ENCODE results near the gene MTFR1L.

Gene MTFR1L

GRCh38 chr1:25819491-25820246 is at the start of gene MTFR1L:
Gene MTFR1L (plus strand): TSS chr1:25819954. CDS start chr1:25823105, 3,151 bp downstream.
- DNase-seq = peak; percentile 94

DNA sequence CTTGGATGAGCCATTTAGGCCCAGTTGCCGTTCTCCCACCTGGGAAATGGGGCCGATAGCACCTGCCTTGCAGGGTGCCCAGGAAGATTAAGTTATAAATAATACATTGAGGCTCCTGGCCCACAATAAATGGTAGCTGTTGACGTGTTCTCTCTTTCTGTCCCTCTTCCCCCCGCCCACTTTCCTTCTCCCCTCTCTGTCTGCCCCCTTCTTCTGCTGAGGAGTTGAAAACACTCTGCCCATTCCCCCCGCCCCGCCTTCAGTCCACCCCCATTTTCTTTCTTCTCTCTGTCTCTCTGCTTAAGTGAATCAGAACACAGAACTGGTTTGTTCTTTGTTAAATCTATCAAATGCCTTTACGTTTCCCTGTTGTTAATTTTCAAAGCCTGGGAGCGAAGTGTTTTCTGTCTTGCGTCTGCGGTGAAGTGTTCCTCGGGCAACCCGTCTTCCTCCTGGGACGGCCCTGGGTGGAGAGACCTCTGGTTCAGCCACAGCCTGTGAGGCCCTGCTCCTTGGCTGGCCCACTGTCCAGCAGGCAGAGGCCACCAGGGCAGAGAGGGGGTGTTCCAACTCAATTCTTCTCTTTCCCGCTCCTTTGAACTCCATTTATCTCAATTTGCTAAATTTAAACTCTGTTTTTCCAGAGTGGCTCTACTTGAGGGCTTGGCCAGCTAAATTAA is 49.1 kb upstream of the MTFR1L start:
- no peak for DNase-seq

DNA sequence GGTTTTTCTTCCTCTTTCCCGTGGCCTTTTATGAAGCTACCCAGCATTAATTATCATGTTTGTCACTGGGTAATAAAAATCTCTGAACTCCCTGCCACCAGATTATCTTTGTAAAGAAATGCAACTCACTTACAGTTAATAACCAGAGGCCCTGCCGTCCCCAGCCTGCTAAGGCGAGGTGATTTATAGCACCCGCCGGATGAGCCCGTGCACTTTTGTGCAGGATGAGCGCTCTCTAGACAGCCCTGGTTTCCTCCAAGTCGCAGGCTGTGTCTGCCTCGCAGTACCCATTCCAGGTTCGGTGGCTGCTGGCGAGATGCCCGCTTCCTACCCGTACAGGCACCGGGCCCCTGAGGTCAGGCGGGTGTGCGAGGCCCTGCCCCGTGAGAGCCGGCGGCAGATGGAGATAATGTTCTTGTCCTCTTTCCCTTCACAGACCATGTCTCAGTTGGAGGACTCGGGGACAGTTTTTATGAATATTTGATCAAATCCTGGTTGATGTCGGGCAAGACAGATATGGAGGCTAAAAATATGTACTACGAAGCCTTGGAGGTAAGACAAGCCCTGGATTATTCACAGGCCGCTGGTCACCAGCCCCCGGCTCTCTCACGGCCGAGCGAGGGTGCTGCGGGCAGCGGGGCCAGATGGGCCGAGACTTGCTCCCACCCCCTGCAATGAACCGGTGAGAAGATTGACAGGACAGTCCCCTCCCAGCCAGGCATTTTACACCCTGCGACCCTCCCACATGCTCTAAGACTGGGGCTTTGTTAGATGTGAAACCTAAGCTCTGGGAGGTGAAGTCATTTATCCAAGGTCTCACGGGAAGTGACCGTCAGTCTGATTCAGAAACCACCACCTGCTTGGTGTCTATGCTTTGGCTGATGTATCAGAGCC is 48.3 kb upstream of the MTFR1L start:
- DNase-seq = no peak

- DNase-seq = no peak
These were observed 47.6 kb upstream of the MTFR1L start for GRCh38 chr1:25772164-25772563.

DNA sequence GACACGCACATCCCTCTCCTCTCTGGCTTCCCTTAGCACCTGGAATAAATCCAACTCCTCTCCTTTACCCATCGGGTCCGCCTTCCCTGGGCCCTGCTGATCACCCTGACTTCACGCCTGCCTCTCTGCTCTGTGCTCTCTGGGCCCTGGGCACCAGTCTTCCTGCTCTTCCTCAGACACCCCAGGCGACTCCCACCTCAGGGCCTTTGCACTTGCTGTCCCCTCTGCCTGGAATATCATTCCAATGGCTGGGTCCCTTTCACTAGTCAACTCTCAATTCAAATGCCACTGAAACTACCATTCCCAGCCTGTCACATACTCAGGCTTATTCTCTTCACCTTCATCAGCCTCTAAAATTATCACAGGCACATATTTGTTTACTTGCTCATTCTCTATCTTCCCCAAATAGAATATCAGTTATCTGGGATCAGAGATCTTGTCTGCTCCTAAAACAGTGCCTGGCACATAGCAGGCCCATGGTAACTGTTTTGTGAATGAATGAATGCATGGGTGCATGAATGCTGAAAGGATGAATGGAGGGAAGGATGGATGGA is 47.0 kb upstream of the MTFR1L start:
- DNase-seq = no peak

- DNase-seq = no peak
These were observed 46.2 kb upstream of the MTFR1L start for GRCh38 chr1:25773441-25774125.

- DNase-seq = no peak
These were observed 45.4 kb upstream of the MTFR1L start for GRCh38 chr1:25774206-25774803.

- DNase-seq = peak; percentile 82
These were observed 44.6 kb upstream of the MTFR1L start for GRCh38 chr1:25774921-25775771.

GRCh38 chr1:25779388-25779787 is 40.4 kb upstream of the MTFR1L start:
- DNase-seq = no peak

GRCh38 chr1:25779894-25780293 is 39.9 kb upstream of the MTFR1L start:
- DNase-seq = no peak

DNA sequence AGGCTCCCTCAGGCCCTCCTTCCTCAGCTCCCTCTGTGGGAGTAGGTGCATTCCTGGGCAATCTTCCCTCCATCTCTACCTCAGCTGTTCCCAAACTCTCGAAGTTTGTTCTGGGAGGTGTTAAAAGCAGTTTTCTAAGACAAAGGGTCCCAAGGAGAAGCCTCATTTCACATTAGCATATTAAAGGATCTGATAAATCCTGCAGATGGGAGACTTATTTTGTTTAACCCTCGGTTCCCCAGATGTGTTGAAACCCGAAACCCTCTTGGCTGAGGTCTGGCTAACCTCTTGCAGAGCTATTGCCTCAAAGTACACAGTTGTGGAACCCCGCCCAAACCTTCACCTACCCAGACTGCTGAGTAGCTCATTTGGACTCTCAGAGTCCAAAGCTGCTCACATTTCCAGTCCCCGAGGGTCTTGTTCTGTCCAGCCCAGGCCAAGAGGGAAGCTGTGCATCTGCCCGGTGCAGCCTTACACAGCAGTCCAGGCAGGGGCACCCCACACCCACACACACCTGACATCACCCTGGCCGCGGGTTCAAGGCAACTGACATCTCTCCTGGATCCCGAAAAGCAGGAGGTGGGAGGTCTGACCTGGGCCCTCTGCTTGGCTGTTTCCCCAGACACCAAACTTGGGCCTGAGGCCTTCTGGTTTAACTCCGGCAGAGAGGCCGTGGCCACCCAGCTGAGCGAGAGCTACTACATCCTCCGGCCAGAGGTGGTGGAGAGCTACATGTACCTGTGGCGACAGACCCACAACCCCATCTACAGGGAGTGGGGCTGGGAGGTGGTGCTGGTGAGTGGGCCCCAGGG is 39.2 kb upstream of the MTFR1L start:
- no peak for DNase-seq

DNA sequence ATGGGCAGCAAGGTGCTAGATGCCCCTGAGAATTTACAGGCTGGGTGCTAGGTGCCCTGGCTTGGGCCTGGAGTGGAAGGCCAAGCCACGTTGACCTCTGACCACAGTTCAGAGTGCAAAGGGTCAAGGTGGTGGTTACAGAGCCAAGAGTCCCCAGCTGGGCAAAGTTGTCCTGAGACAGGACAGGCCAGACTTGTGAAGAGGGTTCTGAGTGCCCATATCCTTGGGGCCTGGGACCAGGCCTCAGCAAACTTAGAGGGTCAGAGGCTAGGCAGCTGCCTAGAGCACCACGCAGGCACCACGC is 38.7 kb upstream of the MTFR1L start:
- DNase-seq = no peak

- DNase-seq = no peak
These were observed 37.0 kb upstream of the MTFR1L start for GRCh38 chr1:25782608-25783201.

DNA sequence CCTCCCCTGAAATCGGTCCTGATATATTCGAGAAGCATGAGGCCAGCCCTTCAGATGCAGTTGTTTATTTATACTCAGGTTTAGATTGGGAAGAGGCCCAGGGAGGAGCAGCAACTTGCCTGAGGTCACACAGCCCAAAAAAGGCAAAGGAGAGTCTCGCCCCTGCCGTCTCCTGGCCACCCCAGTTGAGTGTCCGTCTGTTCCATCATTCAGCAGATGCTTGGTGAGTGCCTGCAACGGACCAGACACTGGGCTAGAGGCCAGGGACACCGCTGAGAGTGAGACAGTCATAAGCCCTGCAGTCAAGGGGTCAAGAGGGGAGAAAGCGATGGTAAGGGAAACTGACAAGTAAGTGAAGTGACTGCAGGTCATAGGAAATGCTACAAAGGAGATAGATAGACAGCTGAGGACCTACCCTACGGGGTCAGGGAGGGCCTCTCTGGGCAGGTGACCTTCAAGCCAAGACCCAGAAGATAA is 35.1 kb upstream of the MTFR1L start:
- no peak for DNase-seq

DNA sequence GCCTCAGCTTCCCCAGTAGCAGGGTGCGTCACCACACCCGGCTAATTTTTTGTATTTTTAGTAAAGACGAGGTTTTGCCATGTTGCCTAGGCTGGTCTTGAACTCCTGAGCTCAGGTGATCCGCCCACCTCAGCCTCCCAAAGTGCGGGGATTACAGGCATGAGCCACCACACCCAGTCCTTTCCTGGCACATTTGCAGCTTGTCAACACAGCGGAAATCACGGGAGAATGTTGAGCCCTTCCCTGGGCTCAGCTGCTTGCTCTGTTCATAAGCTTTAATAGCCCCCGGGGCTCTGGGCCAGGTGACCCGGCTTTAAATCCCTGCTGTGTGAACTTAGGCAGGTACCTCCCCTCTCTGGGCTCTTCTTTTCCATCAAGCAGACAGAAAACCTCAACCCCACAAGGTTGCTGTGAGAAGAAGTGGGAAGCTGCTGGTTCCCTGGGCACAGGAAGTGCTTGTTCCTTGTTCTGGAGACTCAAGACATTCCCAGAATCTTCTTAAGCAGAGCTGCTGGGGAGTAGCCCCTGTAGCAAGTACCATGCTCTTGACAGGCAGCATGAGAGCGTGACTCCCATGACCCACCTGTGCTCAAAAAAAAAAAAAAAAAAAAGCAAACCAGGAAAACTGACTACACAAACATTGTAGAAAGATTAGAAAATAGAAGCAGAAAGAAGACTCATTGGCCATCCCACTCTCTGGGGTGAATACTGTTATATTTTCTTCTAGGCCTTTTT is 34.3 kb upstream of the MTFR1L start:
- DNase-seq = no peak

GRCh38 chr1:25786887-25787759 is 32.6 kb upstream of the MTFR1L start:
- DNase-seq = no peak

DNA sequence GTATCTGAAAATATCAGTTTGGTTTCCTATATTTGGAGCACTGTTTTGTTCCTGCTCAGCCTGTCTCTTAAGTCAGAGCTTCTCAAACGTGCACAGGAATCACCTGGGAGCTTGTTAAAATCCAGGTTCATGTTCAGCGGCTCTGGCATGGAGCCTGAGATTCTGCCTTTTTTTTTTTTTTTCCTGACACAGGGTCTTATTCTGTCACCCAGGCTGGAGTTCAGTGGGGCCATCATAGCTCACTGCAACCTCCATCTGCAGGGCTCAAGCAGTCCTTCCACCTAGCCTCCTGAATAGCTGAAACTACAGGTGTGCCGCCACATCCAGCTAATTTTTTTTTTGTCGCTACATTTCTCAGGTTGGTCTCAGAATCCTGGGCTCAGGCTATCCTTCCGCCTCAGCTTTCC is 32.0 kb upstream of the MTFR1L start:
- DNase-seq = no peak

GRCh38 chr1:25790472-25790871 is 29.3 kb upstream of the MTFR1L start:
- DNase-seq = no peak
